K562 (cell line): ENCODE data around the gene HTR2C. TPM values are rescaled to one million over a fixed set of nuclear protein-coding genes. Genes with fewer than 3 reads are reported as not detected.

Source experiments
- ATAC-seq: fragments of 200-7000 bp; cut with Tn5 transposase; 3 replicates; pipeline ENCODE4 v1.9.1; 2020; ENCODE audit warnings: moderate library complexity
- BruUV-seq: library from RNA; stranded (reverse); fragments of 400-500 nt; replicated peaks from 2 replicates; lab custom pipeline; 2021; lab: Mats Ljungman, UMichigan
- CTCF ChIA-PET: fragments of 300-600 bp; formaldehyde crosslinking; extraction: SDS; loops from one replicate; lab custom pipeline; 2021; ENCODE audit warnings: low intra/inter-chr PET ratio; lab: Yijun Ruan, JAX
- POLR2A ChIA-PET: fragments of 300-600, 350-650 bp; sonication (Branson Sonifier 250); formaldehyde crosslinking; extraction: SDS; loops from one replicate; lab custom pipeline; 2021; ENCODE audit warnings: antibody characterized with exemption, inconsistent platforms; lab: Yijun Ruan, JAX
- DNase-seq, 4 experiments: peaks; one replicate each; pipeline versions ENCODE4 v3.0.0 to v3.0.0-alpha.2; 2011 to 2018; ENCODE audit warnings: low spot score in 3 of 4, mixed read lengths in 3 of 4; ENCODE audit errors: extremely low read depth in 1 of 4
- FAIRE-seq: peaks from 2 replicates; lab custom pipeline; 2011; peaks lifted over from hg19 to GRCh38; lab: Jason Lieb, UNC
- H2AFZ ChIP-seq: 2 replicates; pipeline ENCODE4 v1.6.0; 2011; ENCODE audit warnings: low read depth, low read length, control low read depth, inconsistent platforms
- H3K27ac ChIP-seq: fragments of 200-600 bp; 3 replicates; pipeline ENCODE4 v1.8.0; 2011; ENCODE audit warnings: low read depth, mild to moderate bottlenecking, control low read depth, inconsistent platforms, low read length, moderate library complexity, mixed read lengths; ENCODE audit errors: extremely low read depth
- H3K27me3 ChIP-seq, 2 experiments: fragments of 300-600 bp in 1 of 2; 2 replicates in 1 of 2; 3 replicates in 1 of 2; pipeline versions ENCODE4 v1.6.0 to v1.8.0; 2011; ENCODE audit warnings: inconsistent platforms in 2 of 2, low read length in 2 of 2, mild to moderate bottlenecking in 1 of 2, mixed read lengths in 1 of 2, moderate library complexity in 1 of 2; ENCODE audit not compliant: control insufficient read depth in 2 of 2, insufficient read depth in 2 of 2
- H3K36me3 ChIP-seq: fragments of 300-600 bp; 3 replicates; pipeline ENCODE4 v1.8.0; 2011; ENCODE audit warnings: mild to moderate bottlenecking, low read length, inconsistent platforms; ENCODE audit not compliant: control insufficient read depth, insufficient read depth
- H3K4me1 ChIP-seq, 2 experiments: fragments of 200-600 bp in 1 of 2; replicated peaks in 1 of 2; 2 replicates in 1 of 2; 3 replicates in 1 of 2; pipeline versions ENCODE4 v1.5.1 to v1.8.0; 2011; ENCODE audit warnings: inconsistent platforms in 2 of 2, low read length in 2 of 2, mild to moderate bottlenecking in 1 of 2, mixed read lengths in 1 of 2, moderate library complexity in 1 of 2; ENCODE audit not compliant: control insufficient read depth in 2 of 2, insufficient read depth in 2 of 2
- H3K4me2 ChIP-seq: 2 replicates; pipeline ENCODE4 v1.6.1; 2011; ENCODE audit warnings: low read length, control low read depth, inconsistent platforms, mixed read lengths; ENCODE audit not compliant: insufficient read depth
- H3K4me3 ChIP-seq: fragments of 200-600 bp; sonication (generic), shearing (Covaris generic); 2 replicates; pipeline ENCODE4 v1.5.1; 2016; ENCODE audit warnings: control low read depth, inconsistent platforms
- H3K79me2 ChIP-seq: fragments of 200-600 bp; 3 replicates; pipeline ENCODE4 v1.8.0; 2011; ENCODE audit warnings: low read length, inconsistent platforms; ENCODE audit not compliant: control insufficient read depth, insufficient read depth
- H3K9ac ChIP-seq, 2 experiments: 2 replicates each; pipeline versions ENCODE4 v1.6.0 to v1.6.1; 2011; ENCODE audit warnings: low read depth in 2 of 2, low read length in 2 of 2, control low read depth in 1 of 2, inconsistent platforms in 1 of 2, mild to moderate bottlenecking in 1 of 2, mixed read lengths in 1 of 2; ENCODE audit not compliant: insufficient read depth in 1 of 2
- H3K9me1 ChIP-seq: one replicate; pipeline ENCODE4 v1.6.0; 2011; ENCODE audit warnings: inconsistent platforms, mild to moderate bottlenecking, low read length, moderate library complexity; ENCODE audit not compliant: control insufficient read depth, insufficient read depth
- H3K9me3 ChIP-seq: replicated peaks from 2 replicates; pipeline ENCODE4 v1.5.1; 2011; ENCODE audit warnings: low read depth, low read length, inconsistent platforms; ENCODE audit not compliant: control insufficient read depth, insufficient read depth
- H4K20me1 ChIP-seq: replicated peaks from 2 replicates; pipeline ENCODE4 v1.6.1; 2011; ENCODE audit warnings: low read length, inconsistent platforms, mixed read lengths; ENCODE audit not compliant: control insufficient read depth, insufficient read depth
- EP300 ChIP-seq: IDR thresholded peaks from 2 replicates; pipeline ENCODE4 v1.6.1; 2012; ENCODE audit warnings: low read length, improper control_type of control experiment
- HMG20B ChIP-seq: fragments of 250-450 bp; sonication (Bioruptor Pico); IDR thresholded peaks from 2 replicates; pipeline ENCODE4 v1.5.0; 2021; ENCODE audit warnings: mild to moderate bottlenecking
- L3MBTL2 ChIP-seq: fragments of 450-650 bp; IDR thresholded peaks from 2 replicates; pipeline ENCODE4 v1.6.1; 2016; ENCODE audit warnings: mild to moderate bottlenecking, moderate library complexity
- SAP30 ChIP-seq: fragments of 200-600 bp; sonication (generic); IDR thresholded peaks from 2 replicates; pipeline ENCODE4 v1.6.1; 2012; ENCODE audit warnings: borderline replicate concordance, low read depth, mild to moderate bottlenecking, moderate library complexity, low read length, control low read depth, inconsistent platforms; ENCODE audit not compliant: insufficient read depth, poor library complexity, severe bottlenecking
- ZKSCAN1 ChIP-seq: fragments of 150-350 bp; IDR thresholded peaks from 2 replicates; pipeline ENCODE4 v1.6.1; 2016; ENCODE audit warnings: low read depth, low read length
- WGBS: fragments of 100-300 bp; shearing (Covaris generic); methylation state at CpG from one replicate; pipeline ENCODE4 v1.1.6; 2016; ENCODE audit warnings: low coverage, mixed read lengths; ENCODE audit not compliant: insufficient coverage; ENCODE audit errors: missing lambda C conversion rate; 5-methylcytosine and 5-hydroxymethylcytosine counted together
- in situ Hi-C: fragments of 300-500 bp; cut with MboI; formaldehyde crosslinking; loops from 4 replicates; pipeline ENCODE4 v1.15.0; 2018; ENCODE audit warnings: inconsistent platforms, mixed read lengths
- intact Hi-C: fragments of 100-400 bp; cut with micrococcal nuclease; formaldehyde crosslinking; loops from 2 replicates; pipeline ENCODE4 v1.14.2; 2022
- polyA plus RNA-seq, 8 experiments: library from polyadenylated mRNA; depleted of rRNA in 4 of 8; stranded (reverse) in 5 of 8; unstranded in 3 of 8; fragments of >200 nt; fragmentation: Nextera tagmentation in 2 of 8; fragmentation: Illumina TruSeq in 1 of 8; extraction: Ambion mirVana in 2 of 8; extraction: Trizol in 1 of 8; gene quantifications; 2 replicates each; pipeline versions ENCODE4 v1.2.1 to v1.2.3, GENCODE V29; 2011 to 2014; ENCODE audit warnings: inconsistent platforms in 1 of 8, missing spikeins in 1 of 8
- total RNA-seq, 7 experiments: library from RNA; depleted of rRNA in 6 of 7; stranded (reverse); fragments of >200 nt in 6 of 7; fragmentation: Illumina TruSeq in 2 of 7; extraction: Trizol in 2 of 7; gene quantifications; 2 replicates each; pipeline versions ENCODE4 v1.2.1 to v1.2.3, GENCODE V29; 2011 to 2021; ENCODE audit warnings: low replicate concordance in 1 of 7
- TF ChIP-seq, protein P1 (sequence below), 2 experiments: fragments of 450-650 bp in 1 of 2; sonication (generic) in 1 of 2; formaldehyde crosslinking in 1 of 2; IDR thresholded peaks in 1 of 2; conservative IDR thresholded peaks in 1 of 2; 2 replicates each; pipeline versions ENCODE4 v1.6.1 to v1.8.1; 2016 to 2023; ENCODE audit warnings: mild to moderate bottlenecking in 2 of 2, moderate library complexity in 2 of 2, inconsistent platforms in 1 of 2, missing genetic modification reagents in 1 of 2
- TF ChIP-seq, protein P2 (sequence below): sonication (generic); formaldehyde crosslinking; IDR thresholded peaks from 2 replicates; pipeline ENCODE4 v1.8.0; 2023; ENCODE audit warnings: mild to moderate bottlenecking, missing genetic modification reagents
- TF ChIP-seq, protein P3 (sequence below): sonication (generic); formaldehyde crosslinking; IDR thresholded peaks from 2 replicates; pipeline ENCODE4 v1.8.1; 2022; ENCODE audit warnings: missing genetic modification reagents
- TF ChIP-seq, protein P4 (sequence below), 3 experiments: IDR thresholded peaks in 2 of 3; conservative IDR thresholded peaks in 1 of 3; 2 replicates each; pipeline ENCODE4 v1.5.1; 2011 to 2012; ENCODE audit warnings: low read length in 3 of 3, mild to moderate bottlenecking in 3 of 3, control low read depth in 2 of 3, improper control_type of control experiment in 1 of 3, inconsistent platforms in 1 of 3, low read depth in 1 of 3, mixed read lengths in 1 of 3, moderate library complexity in 1 of 3; ENCODE audit not compliant: insufficient read depth in 2 of 3

HTR2C gene
- total and polyA plus RNA-seq, 9 of the 15 experiments (the other 6 are each of a cell fraction or from before 2014, with no cell fraction given) = 0.04 to 0.22 (median 0.10) TPM

DNA sequence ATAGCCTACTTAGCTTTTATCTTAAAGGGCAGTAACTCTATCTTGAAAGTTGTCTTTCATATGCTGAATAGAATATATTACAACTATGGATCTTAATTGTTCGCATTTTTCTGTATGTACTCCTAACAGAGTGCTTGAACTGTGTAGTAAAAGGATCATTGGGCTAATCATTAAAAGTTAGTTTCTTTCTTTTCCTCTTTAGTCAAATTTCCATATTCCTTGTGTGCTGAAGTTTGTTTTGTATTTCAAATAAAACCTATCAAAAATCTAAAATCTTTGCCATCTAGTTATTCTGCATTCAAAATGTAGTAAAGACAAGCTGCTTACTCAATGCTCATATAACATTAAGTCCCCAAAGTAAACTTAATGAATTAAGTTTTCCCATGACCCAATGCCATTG, 182.7 kb downstream of the HTR2C start (continued):
- TF ChIP-seq, protein P1, sequence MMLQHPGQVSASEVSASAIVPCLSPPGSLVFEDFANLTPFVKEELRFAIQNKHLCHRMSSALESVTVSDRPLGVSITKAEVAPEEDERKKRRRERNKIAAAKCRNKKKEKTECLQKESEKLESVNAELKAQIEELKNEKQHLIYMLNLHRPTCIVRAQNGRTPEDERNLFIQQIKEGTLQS (IDR thresholded peaks at IDR 0.05) = no peak
- TF ChIP-seq, protein P1 (CRISPR knock-in tag; conservative IDR thresholded peaks at IDR 0.05) = no peak
- TF ChIP-seq, protein P2, sequence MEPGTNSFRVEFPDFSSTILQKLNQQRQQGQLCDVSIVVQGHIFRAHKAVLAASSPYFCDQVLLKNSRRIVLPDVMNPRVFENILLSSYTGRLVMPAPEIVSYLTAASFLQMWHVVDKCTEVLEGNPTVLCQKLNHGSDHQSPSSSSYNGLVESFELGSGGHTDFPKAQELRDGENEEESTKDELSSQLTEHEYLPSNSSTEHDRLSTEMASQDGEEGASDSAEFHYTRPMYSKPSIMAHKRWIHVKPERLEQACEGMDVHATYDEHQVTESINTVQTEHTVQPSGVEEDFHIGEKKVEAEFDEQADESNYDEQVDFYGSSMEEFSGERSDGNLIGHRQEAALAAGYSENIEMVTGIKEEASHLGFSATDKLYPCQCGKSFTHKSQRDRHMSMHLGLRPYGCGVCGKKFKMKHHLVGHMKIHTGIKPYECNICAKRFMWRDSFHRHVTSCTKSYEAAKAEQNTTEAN (CRISPR knock-in tag) = no peak
- TF ChIP-seq SAP30 (no peak), HMG20B (CRISPR knock-in tag) (no peak), ZKSCAN1 (no peak), L3MBTL2 (no peak)
- TF ChIP-seq, protein P3, sequence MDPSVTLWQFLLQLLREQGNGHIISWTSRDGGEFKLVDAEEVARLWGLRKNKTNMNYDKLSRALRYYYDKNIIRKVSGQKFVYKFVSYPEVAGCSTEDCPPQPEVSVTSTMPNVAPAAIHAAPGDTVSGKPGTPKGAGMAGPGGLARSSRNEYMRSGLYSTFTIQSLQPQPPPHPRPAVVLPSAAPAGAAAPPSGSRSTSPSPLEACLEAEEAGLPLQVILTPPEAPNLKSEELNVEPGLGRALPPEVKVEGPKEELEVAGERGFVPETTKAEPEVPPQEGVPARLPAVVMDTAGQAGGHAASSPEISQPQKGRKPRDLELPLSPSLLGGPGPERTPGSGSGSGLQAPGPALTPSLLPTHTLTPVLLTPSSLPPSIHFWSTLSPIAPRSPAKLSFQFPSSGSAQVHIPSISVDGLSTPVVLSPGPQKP (CRISPR knock-in tag) = no peak

DNA sequence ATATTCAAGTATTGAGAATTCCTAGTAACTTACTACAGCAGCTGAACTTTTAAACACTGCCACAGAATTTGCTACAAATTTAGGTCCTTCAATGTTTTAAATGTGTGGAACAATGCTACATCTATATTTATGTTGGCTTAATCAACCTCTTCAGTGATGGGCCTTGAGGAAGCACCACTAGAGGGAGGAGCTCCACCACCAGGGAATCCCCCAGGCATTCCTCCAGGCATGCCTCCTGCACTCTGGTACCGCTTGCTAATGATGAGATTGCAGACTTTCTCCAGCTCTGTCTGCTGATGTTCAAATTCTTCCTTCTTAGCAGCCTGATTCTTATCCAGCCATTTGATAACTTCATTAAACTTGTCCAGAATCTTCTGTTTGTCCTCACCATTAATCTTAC, 190.8 kb downstream of the HTR2C start:
- ATAC-seq (no peak), DNase-seq (no peak), FAIRE-seq (no peak)
- H3K27me3 ChIP-seq = no peaks in the 10 kb centered on the region
- no peaks in the 10 kb centered on the region for H3K79me2 ChIP-seq
- in situ Hi-C loops = no loop called here
- 0% methylated on average over 1 of the region's 1 CpG for WGBS
- H3K4me2 ChIP-seq = no peak overlapping the region
- ChIA-PET POLR2A (interaction anchor here (0.5 kb wide), 1 partner anchor 612 kb away, joined by 3 read pairs; no protein-coding TSS in a partner anchor), CTCF (no interaction called here)
- H3K36me3 ChIP-seq = no peaks in the 10 kb centered on the region
- H2AFZ ChIP-seq = no peak overlapping the region
- H3K4me3 ChIP-seq = no peak overlapping the region
- H3K9me1 ChIP-seq = no peaks in the 10 kb centered on the region
- H3K4me1 ChIP-seq = no peaks in the 10 kb centered on the region
- H3K9ac ChIP-seq = no peak overlapping the region
- no TSS peak for BruUV-seq
- no peaks in the 10 kb centered on the region for H4K20me1 ChIP-seq
- no peak overlapping the region for H3K27ac ChIP-seq
- H3K9me3 ChIP-seq = no peaks in the 10 kb centered on the region
- no peak for TF ChIP-seq EP300
- TF ChIP-seq, protein P4, sequence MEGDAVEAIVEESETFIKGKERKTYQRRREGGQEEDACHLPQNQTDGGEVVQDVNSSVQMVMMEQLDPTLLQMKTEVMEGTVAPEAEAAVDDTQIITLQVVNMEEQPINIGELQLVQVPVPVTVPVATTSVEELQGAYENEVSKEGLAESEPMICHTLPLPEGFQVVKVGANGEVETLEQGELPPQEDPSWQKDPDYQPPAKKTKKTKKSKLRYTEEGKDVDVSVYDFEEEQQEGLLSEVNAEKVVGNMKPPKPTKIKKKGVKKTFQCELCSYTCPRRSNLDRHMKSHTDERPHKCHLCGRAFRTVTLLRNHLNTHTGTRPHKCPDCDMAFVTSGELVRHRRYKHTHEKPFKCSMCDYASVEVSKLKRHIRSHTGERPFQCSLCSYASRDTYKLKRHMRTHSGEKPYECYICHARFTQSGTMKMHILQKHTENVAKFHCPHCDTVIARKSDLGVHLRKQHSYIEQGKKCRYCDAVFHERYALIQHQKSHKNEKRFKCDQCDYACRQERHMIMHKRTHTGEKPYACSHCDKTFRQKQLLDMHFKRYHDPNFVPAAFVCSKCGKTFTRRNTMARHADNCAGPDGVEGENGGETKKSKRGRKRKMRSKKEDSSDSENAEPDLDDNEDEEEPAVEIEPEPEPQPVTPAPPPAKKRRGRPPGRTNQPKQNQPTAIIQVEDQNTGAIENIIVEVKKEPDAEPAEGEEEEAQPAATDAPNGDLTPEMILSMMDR (IDR thresholded peaks at IDR 0.05 in 2 of 3, conservative IDR thresholded peaks at IDR 0.05 in 1 of 3; ENCODE audit: insufficient read depth in 2 of 3, low read depth in 1 of 3, low read length in 3 of 3) = peak in 1 of 3 experiments; percentile 22; a peak in 2 of 6 replicates
- intact Hi-C loops = no loop called here
